ENCODE measurements around the gene EBLN1.
A peak's percentile ranks its signal among the peaks of the same experiment; 100 is the strongest.
"Not testable (repeated sequence)": the region's sequence is repeated elsewhere in the genome, so short reads cannot be mapped to it uniquely, and the experiment has no call there.

The EBLN1 gene

DNA sequence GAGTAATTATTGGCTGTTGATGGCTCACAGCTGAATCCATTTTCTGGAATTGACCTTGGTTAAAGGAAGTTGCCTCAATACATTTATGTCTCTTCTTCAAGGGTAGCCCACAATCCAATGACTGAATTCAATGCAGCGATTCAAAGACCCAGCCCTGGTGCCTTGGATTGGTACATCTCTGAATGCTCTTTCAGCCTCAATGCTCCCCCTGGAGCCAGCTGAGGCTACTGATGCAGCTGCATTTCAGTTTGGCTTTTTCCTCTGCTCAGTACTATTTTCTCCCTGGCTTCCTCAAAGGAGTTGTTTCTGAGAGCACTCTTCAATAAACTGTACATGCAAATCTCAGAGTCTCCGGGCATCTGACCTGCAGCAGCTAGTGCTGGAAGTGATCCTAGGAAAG is 633 bp upstream of the EBLN1 start:
- no peak for DNase-seq (ENCODE audit: low read depth)
- TF ChIP-seq, protein P1, sequence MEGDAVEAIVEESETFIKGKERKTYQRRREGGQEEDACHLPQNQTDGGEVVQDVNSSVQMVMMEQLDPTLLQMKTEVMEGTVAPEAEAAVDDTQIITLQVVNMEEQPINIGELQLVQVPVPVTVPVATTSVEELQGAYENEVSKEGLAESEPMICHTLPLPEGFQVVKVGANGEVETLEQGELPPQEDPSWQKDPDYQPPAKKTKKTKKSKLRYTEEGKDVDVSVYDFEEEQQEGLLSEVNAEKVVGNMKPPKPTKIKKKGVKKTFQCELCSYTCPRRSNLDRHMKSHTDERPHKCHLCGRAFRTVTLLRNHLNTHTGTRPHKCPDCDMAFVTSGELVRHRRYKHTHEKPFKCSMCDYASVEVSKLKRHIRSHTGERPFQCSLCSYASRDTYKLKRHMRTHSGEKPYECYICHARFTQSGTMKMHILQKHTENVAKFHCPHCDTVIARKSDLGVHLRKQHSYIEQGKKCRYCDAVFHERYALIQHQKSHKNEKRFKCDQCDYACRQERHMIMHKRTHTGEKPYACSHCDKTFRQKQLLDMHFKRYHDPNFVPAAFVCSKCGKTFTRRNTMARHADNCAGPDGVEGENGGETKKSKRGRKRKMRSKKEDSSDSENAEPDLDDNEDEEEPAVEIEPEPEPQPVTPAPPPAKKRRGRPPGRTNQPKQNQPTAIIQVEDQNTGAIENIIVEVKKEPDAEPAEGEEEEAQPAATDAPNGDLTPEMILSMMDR (IDR thresholded peaks at IDR 0.05; ENCODE audit: control insufficient read depth, extremely low read depth, insufficient read depth) = peak; percentile 32
- no peak overlapping the region for H3K4me3 ChIP-seq (ENCODE audit: low read depth, low read length)

GRCh38 chr10:22217084-22217483 is 731 bp downstream of the EBLN1 start:
- H3K4me3 ChIP-seq (ENCODE audit: low read depth, low read length); DNase-seq (ENCODE audit: low read depth): not testable (repeated sequence)

- TF ChIP-seq, protein P1 (IDR thresholded peaks at IDR 0.05; ENCODE audit: control insufficient read depth, extremely low read depth, insufficient read depth) = no peak
- H3K4me3 ChIP-seq (ENCODE audit: low read depth, low read length) = no peak overlapping the region
- no peak for DNase-seq (ENCODE audit: low read depth)
These were observed 7.5 kb downstream of the EBLN1 start for GRCh38 chr10:22210267-22210666.

GRCh38 chr10:22193945-22194344 is 23.9 kb downstream of the EBLN1 start:
- no peak overlapping the region for H3K4me3 ChIP-seq (ENCODE audit: low read depth, low read length)
- TF ChIP-seq, protein P1 (IDR thresholded peaks at IDR 0.05; ENCODE audit: control insufficient read depth, extremely low read depth, insufficient read depth) = no peak
- no peak for DNase-seq (ENCODE audit: low read depth)

DNA sequence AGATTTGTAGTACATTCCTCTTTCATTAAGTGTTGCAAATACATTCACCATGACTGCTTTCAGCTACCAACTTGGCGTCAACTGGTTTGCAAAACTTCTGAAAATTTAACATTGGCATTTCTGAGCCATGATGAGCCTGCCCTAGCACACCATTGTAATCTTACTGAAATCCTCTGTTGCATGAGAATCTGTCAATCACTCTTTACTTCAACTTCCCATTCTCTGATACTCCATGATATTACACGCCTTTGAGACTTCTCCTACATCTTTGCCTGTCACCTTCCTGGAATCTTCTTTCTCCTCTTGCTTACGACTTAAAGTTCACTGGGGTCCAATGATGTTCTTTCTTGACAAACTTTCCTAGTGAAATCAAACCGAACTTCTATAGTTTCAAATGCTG is 32.2 kb downstream of the EBLN1 start:
- no peak overlapping the region for H3K4me3 ChIP-seq (ENCODE audit: low read depth, low read length)
- TF ChIP-seq, protein P1 (IDR thresholded peaks at IDR 0.05; ENCODE audit: control insufficient read depth, extremely low read depth, insufficient read depth) = no peak
- no peak for DNase-seq (ENCODE audit: low read depth)

GRCh38 chr10:22183771-22184461 is 33.9 kb downstream of the EBLN1 start:
- DNase-seq (ENCODE audit: low read depth) = peak; percentile 95
- TF ChIP-seq, protein P1 (IDR thresholded peaks at IDR 0.05; ENCODE audit: control insufficient read depth, extremely low read depth, insufficient read depth) = no peak

GRCh38 chr10:22180724-22181123 is 37.1 kb downstream of the EBLN1 start:
- TF ChIP-seq, protein P1 (IDR thresholded peaks at IDR 0.05; ENCODE audit: control insufficient read depth, extremely low read depth, insufficient read depth) = no peak
- no peak overlapping the region for H3K4me3 ChIP-seq (ENCODE audit: low read depth, low read length)
- no peak for DNase-seq (ENCODE audit: low read depth)

More at GRCh38 chr10:22183771-22184461, 33.9 kb downstream of the EBLN1 start:
- no peak overlapping the region for H3K4me3 ChIP-seq (ENCODE audit: low read depth, low read length)

All from LNCaP clone FGC (cell line).